Natural killer cell treated with Interleukin-12 subunit alpha and Interleukin-12 subunit beta and Interleukin-15 and Interleukin-18, amount 100 ng/mL, for 72 hours (primary cell): ENCODE results near the gene MATCAP1. TPM values are rescaled to one million over a fixed set of nuclear protein-coding genes. Genes with fewer than 3 reads are reported as not detected.

ENCODE experiments used
- ATAC-seq, 2 donors: fragments of 150-1000 bp; cut with Tn5 transposase in 1 of 2; sonication (Bioruptor Pico), chemical (Tn5 transposase) in 1 of 2; 2 replicates each; pipeline ENCODE4 v1.10.0; 2021
- DNase-seq: peaks from one replicate; pipeline ENCODE4 v3.0.0; 2022; ENCODE audit warnings: low spot score
- H3K27ac Mint-ChIP-seq, 2 donors: 1 replicate in 1 of 2; 2 replicates in 1 of 2; pipeline ENCODE4 v1.8.0; 2022; ENCODE audit warnings: mixed read lengths in 2 of 2, mild to moderate bottlenecking in 1 of 2, moderate library complexity in 1 of 2
- H3K27me3 Mint-ChIP-seq, 2 donors: 1 replicate in 1 of 2; 2 replicates in 1 of 2; pipeline ENCODE4 v1.8.0; 2022; ENCODE audit warnings: mixed read lengths in 2 of 2
- H3K36me3 Mint-ChIP-seq: one replicate; pipeline ENCODE4 v1.8.0; 2022; ENCODE audit warnings: mixed read lengths
- H3K4me1 Mint-ChIP-seq, 2 donors: 1 replicate in 1 of 2; 2 replicates in 1 of 2; pipeline ENCODE4 v1.8.0; 2022; ENCODE audit warnings: low read depth in 2 of 2, mixed read lengths in 2 of 2, mild to moderate bottlenecking in 1 of 2
- H3K4me3 Mint-ChIP-seq: one replicate; pipeline ENCODE4 v1.8.0; 2022; ENCODE audit warnings: mixed read lengths
- H3K9me3 Mint-ChIP-seq: 2 replicates; pipeline ENCODE4 v1.8.0; 2022; ENCODE audit warnings: mixed read lengths
- total RNA-seq, 2 donors: library from RNA; stranded (reverse); gene quantifications; one replicate each; pipeline ENCODE4 v1.2.3, GENCODE V29; 2022

Gene MATCAP1
- total RNA-seq, 2 donors from 2014 or later = 33.2 to 33.8 TPM

DNA sequence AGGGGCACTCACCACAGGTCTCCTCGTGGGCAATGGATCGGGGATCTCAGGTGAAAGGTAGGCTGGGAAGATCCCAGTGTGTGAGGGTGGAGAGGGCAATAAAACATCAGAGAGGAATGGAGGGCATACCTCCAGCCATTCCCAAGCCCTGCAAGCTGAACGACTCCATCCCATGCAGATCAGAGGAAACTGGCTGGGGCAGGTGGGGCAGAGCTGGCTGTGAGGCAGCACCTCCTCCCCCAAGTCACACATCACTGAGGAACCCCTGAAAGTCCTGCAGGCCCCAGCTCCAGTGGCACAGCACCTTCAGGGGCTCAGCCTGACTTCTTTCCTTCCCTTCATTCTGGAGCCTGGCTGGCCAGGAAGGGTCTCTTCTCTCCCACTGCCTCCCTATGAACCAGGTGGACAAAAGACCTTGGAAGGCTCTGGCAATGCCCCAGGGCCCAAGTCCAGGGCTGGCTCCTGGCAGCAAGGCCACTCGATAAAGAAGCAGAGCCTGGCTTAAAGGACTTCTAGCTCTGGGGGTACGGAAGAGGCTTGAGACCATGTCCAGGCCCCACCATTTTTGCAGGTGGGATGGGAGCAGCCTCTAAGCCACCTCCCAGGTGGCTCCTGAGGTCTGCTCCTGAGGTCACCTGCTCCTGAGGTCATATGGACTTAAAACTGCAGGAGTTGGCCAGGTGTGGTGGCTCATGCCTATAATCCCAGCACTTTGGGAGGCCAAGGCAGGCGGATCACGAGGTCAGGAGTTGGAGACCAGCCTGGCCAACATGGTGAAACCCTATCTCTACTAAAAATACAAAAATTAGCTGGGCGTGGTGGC lies 29.6 kb upstream of the MATCAP1 start:
- H3K36me3 Mint-ChIP-seq = no peaks in the 10 kb centered on the region
- ATAC-seq (no peak), DNase-seq (no peak)
- no peaks in the 10 kb centered on the region for H3K9me3 Mint-ChIP-seq
- peaks cover 3 to 6% of the 10 kb centered on the region in 2 donors for H3K4me1 Mint-ChIP-seq
- no peak overlapping the region for H3K4me3 Mint-ChIP-seq
- no peak overlapping the region for H3K27ac Mint-ChIP-seq
- H3K27me3 Mint-ChIP-seq = no peaks in the 10 kb centered on the region

DNA sequence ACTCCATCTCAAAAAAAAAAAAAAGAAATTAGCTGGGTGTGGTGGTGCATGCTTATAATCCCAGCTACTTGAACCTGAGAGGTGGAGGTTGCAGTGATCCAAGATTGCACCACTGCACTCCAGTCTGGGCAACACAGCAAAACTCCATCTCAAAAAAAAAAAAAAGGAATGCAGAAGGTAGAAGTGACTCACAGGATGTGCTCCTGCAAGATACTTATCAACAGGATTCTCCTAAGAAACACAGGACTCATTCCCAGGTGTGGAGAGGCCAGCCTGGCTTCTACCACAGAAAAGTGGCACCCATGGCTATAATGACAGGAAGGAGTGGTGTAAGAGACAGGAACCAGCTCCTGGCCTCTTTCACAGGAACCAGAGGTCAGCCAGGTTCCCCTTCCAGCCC lies 29.0 kb upstream of the MATCAP1 start:
- peaks cover 3 to 6% of the 10 kb centered on the region in 2 donors for H3K4me1 Mint-ChIP-seq
- H3K36me3 Mint-ChIP-seq = no peaks in the 10 kb centered on the region
- no peak for ATAC-seq
- no peak overlapping the region for H3K4me3 Mint-ChIP-seq
- DNase-seq = no peak
- H3K27me3 Mint-ChIP-seq = no peaks in the 10 kb centered on the region
- H3K9me3 Mint-ChIP-seq = no peaks in the 10 kb centered on the region
- no peak overlapping the region for H3K27ac Mint-ChIP-seq

DNA sequence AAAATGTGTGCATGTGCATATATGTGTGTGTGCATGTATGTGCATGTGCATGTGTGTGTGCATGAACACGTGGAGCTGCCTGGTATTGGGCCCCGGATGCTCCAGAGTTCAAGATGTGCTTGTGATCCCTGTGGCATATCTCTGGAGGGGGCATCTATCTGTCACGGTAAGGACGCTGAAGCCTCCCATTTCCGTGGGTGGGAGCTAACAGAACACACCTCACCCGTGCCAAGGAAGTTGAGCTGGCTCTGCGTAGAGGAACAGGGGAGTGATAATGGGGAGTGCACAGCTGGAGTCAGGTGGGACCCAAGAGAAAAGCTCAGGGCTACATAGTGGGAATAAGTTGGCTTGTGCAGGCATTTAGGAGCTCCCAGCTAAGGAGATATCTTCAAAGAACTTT lies 27.9 kb upstream of the MATCAP1 start:
- H3K36me3 Mint-ChIP-seq = no peaks in the 10 kb centered on the region
- H3K9me3 Mint-ChIP-seq = no peaks in the 10 kb centered on the region
- H3K27me3 Mint-ChIP-seq = no peaks in the 10 kb centered on the region
- no peak overlapping the region for H3K4me3 Mint-ChIP-seq
- H3K4me1 Mint-ChIP-seq = peaks cover 3 to 6% of the 10 kb centered on the region in 2 donors
- no peak for ATAC-seq
- no peak for DNase-seq
- no peak overlapping the region for H3K27ac Mint-ChIP-seq

DNA sequence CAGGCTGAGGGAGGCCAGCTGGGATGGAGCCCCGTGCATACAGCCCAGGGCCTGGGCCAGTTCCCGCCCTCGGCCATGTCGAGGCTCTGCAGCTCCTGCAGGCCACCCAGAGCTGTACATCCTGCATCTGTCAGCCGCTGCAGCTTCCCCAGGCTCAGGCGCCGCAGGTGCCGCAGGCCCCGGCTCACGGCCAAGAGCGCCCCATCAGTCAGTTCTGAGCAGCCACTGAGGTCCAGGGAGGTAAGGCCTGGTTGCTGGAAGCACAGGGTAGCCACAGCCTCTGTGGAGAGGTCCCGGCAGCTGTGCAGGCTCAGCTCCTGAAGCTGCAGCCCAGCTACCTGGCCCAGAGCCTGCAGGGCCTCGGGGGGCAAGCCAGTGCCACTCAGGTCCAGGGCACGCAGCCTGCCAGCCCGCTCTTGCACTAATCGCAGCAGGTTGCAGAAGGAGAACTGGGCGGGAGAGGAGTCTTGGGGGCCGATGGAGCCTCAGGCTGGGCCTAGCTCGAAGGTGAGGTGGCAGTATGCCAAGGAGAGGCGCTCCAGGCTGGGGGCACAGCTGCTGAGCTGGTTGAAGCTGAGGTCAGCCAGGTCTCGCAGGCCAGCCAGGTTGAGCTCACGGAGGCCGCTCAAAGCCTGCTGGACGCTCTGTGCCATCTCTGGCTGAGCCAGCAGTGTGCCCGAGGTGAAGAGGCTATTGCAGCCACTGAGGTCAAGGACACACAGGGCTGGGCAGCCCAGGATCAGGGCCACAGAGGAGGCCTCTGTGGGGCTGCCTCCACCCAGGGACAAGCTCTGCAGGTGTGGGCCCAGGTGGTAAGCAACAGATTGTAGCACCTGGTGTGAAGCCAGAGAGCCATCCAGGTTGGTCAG lies 26.5 kb upstream of the MATCAP1 start:
- Mint-ChIP-seq H3K27ac (no peak overlapping the region), H3K4me1 (peaks cover 0 to 4% of the 10 kb centered on the region in 2 donors), H3K27me3 (no peaks in the 10 kb centered on the region), H3K4me3 (no peak overlapping the region), H3K36me3 (no peaks in the 10 kb centered on the region), H3K9me3 (no peaks in the 10 kb centered on the region)
- ATAC-seq (no peak), DNase-seq (no peak)

DNA sequence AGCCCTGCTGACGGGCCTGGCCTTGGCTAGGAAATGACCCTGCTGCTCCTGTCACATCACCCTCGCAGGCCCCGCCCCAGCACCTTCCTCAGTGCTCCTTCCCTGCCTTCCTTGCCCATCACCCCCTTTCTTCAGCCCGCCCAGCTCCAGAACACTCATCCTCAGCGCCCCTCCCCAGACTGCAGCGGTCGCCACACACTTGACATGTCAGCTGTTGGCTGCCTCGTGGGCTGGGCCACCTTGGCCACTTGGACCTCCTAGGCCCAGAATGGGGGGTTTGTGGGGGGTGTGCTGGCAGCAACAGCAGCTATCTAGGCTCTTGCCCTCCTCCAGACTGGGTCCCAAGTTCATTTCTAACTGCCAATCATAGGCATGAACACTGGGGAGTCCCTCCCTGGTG lies 25.8 kb upstream of the MATCAP1 start:
- H3K27me3 Mint-ChIP-seq = no peaks in the 10 kb centered on the region
- no peaks in the 10 kb centered on the region for H3K9me3 Mint-ChIP-seq
- DNase-seq (no peak), ATAC-seq (no peak)
- no peaks in the 10 kb centered on the region for H3K36me3 Mint-ChIP-seq
- peaks cover 0 to 4% of the 10 kb centered on the region in 2 donors for H3K4me1 Mint-ChIP-seq
- H3K27ac Mint-ChIP-seq = peak overlapping the region in 1 of 2 donors; percentile 31
- H3K4me3 Mint-ChIP-seq = no peak overlapping the region

DNA sequence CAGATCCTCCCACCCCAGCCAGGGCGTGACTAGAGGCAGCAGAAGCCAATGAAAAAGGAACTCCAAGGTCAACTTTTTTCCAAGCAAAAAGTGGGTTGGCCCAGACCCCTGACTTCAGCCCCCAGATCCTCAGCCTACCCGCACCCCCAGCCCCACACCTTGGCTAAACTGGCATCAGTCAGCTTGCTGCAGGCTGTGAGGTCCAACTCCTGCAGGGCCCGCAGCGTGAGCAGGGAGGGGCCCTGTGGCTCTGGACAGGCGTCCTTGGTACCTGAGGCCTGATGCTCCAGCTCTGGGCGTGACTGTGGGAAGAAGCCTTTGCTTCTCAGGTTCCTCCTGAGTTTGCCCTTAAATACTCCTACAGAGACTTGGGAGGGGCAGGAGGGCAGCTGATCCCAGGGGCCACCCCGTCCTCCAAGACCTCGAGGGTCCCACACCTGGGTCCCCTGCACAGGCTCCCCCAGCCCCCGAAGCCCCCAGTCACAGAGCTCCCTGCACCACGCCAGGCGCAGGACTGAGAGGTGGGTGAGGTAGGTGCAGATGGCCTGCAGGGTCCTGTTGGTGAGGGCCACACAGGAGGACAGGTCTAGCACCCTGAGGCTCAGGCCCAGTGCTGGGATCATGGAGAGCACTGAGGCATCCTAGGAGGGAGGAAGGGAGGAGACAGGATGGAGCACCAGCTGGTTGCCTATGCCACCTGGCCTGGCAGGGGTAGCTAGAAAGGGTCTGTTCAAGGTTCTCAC lies 24.6 kb upstream of the MATCAP1 start:
- H3K9me3 Mint-ChIP-seq = no peaks in the 10 kb centered on the region
- DNase-seq (no peak), ATAC-seq (no peak)
- H3K36me3 Mint-ChIP-seq = no peaks in the 10 kb centered on the region
- H3K27me3 Mint-ChIP-seq = no peaks in the 10 kb centered on the region
- H3K27ac Mint-ChIP-seq = no peak overlapping the region
- H3K4me3 Mint-ChIP-seq = no peak overlapping the region
- peaks cover 0 to 4% of the 10 kb centered on the region in 2 donors for H3K4me1 Mint-ChIP-seq

DNA sequence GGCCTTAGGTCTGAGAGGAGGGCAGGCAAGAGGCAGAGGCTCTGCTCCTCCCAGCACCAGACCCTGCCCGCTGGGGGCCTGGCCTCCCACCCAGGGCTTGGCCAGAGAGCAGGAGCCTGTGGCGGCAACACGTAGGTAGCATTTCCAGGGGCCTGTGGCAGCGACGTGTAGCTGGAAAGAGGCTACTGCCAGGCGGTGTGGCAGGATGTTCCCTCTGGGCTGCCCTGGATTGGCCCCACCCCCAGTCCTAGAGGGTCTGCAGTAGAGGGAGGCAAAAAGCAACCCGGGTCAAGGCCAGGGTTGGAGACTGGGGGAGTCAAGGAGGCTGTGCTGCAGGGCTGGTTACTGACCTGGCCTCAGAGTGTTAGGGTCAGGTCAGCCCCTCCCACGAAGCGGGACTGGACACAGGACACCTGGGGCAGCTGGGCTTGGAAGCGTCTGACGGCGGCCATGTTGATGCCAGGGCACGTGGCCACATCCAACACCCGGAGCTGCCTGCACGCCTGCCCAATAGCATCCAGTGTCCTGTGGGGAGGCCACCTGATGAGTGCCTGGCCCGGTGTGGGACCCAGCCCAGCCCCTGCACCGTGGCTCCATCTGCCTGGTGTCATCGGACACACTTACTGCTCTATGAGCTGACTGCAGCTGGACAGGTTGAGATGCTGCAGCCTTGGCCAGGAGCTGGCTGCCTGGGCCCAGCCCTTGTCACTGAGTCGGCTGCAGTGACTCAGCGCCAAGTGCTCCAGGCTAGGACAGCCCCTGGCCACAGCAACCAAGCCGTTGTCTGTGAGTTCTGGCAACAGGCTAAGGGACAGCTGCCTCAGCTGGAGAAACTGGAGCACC lies 23.7 kb upstream of the MATCAP1 start:
- H3K36me3 Mint-ChIP-seq = no peaks in the 10 kb centered on the region
- peaks cover 0 to 4% of the 10 kb centered on the region in 2 donors for H3K4me1 Mint-ChIP-seq
- H3K4me3 Mint-ChIP-seq = no peak overlapping the region
- H3K27me3 Mint-ChIP-seq = no peaks in the 10 kb centered on the region
- no peak overlapping the region for H3K27ac Mint-ChIP-seq
- DNase-seq (no peak), ATAC-seq (no peak)
- no peaks in the 10 kb centered on the region for H3K9me3 Mint-ChIP-seq

DNA sequence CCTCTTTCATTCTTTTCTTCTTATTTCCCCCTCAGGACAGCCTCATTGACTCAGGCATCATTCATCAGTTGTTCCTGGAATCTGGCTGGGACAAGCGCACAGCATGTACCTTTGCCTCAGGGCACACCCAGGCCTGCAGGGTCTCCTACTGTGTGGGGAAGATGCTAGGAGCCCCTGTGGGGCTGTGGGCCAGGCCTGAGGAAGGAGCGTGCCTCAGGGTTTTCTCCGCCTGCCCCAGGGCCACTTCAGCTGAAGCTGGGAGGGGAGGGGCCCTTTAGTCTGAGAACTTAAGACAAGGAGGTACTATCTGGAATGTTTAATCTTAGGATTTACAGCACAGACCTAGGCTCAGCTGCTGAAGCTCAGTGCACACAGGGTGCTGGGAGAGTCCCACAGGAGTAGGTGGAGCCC lies 23.1 kb upstream of the MATCAP1 start:
- Mint-ChIP-seq H3K36me3 (no peaks in the 10 kb centered on the region), H3K27ac (no peak overlapping the region), H3K4me1 (peaks cover 0 to 4% of the 10 kb centered on the region in 2 donors), H3K9me3 (no peaks in the 10 kb centered on the region), H3K4me3 (no peak overlapping the region), H3K27me3 (no peaks in the 10 kb centered on the region)
- ATAC-seq (no peak), DNase-seq (no peak)

DNA sequence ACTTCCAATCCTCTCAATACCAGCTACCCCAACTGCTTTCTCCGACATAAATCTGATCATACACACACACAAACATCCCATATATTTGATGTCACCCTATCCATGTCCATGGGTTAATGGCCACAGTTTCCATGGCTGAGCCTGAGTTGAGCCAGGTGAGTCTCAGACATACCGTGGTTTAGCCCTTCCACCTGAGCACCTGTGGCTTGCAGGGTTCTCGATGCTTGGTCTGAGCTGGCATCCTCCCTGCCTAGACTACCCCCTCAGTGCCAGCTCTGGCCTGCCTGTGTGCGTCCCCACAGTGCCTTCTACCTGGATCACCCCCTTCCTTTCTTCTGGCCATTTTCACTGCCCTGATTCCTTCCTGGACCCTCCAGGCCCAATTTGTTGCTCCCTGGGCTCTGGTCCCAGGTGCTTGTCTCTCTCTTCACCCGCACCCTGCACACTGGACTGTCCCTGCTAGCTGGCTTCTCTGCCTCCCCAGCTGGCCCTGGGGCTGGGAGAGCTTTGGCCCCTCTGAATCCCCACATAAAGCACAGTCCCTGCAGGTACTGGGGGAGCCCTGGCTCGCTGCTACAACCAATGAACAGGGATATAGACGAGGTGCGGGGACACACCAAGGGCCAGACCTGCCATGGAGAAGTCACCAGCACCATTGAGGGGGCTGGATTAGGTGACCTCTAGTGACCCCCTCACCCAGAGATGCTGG lies 22.5 kb upstream of the MATCAP1 start:
- no peaks in the 10 kb centered on the region for H3K9me3 Mint-ChIP-seq
- ATAC-seq (no peak), DNase-seq (no peak)
- H3K4me3 Mint-ChIP-seq = no peak overlapping the region
- no peaks in the 10 kb centered on the region for H3K27me3 Mint-ChIP-seq
- H3K4me1 Mint-ChIP-seq = peaks cover 0 to 4% of the 10 kb centered on the region in 2 donors
- no peak overlapping the region for H3K27ac Mint-ChIP-seq
- H3K36me3 Mint-ChIP-seq = no peaks in the 10 kb centered on the region

DNA sequence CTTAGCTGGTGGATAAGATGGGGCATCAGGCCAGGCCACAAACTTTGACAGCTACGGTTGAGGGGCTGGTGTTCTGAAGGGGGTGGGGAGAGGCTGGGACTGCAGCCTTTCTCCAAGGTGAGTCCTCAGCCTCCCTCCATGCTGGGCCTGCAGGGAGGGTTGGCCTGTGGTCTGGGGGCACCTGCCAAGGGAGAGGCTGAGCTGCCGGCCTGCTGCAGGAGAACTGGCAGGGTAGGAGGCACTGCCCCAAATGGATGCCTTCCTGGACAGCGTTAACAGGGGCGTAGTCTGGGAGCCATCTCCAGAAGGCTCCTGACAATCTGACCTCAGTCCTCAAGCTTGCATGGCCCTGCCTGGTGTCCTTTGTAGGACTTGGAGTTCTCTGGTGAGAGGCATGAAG lies 20.3 kb upstream of the MATCAP1 start:
- no peak overlapping the region for H3K27ac Mint-ChIP-seq
- no peak overlapping the region for H3K4me3 Mint-ChIP-seq
- DNase-seq (no peak), ATAC-seq (no peak)
- peaks cover 0 to 4% of the 10 kb centered on the region in 2 donors for H3K4me1 Mint-ChIP-seq
- no peaks in the 10 kb centered on the region for H3K36me3 Mint-ChIP-seq
- no peaks in the 10 kb centered on the region for H3K27me3 Mint-ChIP-seq
- H3K9me3 Mint-ChIP-seq = no peaks in the 10 kb centered on the region

DNA sequence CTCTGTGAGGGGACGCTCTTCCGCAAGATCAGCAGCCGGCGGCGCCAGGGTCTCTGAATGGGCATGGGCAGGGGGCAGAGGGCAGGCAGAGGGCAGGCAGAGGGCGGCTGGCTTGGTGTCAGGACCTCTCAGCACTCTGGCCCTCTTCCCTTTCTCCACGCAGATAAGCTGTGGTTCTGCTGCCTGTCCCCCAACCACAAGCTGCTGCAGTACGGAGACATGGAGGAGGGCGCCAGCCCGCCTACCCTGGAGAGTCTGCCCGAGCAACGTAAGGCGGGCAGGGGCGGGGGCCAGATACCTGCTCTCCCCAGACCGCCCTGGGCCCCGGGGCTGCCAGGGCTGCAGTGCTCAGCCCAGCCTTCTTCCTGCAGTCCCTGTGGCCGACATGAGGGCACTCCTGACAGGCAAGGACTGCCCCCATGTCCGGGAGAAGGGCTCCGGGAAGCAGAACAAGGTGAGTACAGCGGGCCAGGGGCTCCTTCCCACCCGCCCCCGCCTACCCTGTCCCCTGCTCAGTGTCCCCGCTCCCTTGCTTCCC lies 19.3 kb upstream of the MATCAP1 start:
- Mint-ChIP-seq H3K36me3 (no peaks in the 10 kb centered on the region), H3K9me3 (no peaks in the 10 kb centered on the region), H3K27ac (no peak overlapping the region), H3K4me1 (peaks cover 0 to 4% of the 10 kb centered on the region in 2 donors), H3K27me3 (no peaks in the 10 kb centered on the region), H3K4me3 (no peak overlapping the region)
- no peak for ATAC-seq
- DNase-seq = no peak

DNA sequence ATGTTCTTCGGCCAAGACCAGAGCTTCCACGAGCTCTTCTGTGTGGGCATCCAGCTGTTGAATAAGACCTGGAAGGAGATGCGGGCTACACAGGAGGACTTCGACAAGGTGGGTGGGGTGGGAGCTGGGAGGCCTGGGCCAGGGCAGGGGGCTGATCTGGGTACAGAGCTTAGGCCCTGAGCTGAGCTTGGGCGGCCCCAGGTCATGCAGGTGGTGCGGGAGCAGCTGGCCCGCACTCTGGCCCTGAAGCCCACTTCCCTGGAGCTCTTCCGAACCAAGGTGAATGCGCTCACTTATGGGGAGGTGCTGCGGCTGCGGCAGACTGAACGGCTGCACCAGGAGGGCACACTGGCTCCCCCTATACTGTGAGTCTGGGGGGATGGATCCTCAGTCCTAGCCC lies 18.7 kb upstream of the MATCAP1 start:
- no peaks in the 10 kb centered on the region for H3K36me3 Mint-ChIP-seq
- DNase-seq (no peak), ATAC-seq (no peak)
- no peak overlapping the region for H3K4me3 Mint-ChIP-seq
- H3K27me3 Mint-ChIP-seq = no peaks in the 10 kb centered on the region
- H3K4me1 Mint-ChIP-seq = peaks cover 0 to 4% of the 10 kb centered on the region in 2 donors
- H3K9me3 Mint-ChIP-seq = no peaks in the 10 kb centered on the region
- no peak overlapping the region for H3K27ac Mint-ChIP-seq
